Measurements from ENCODE around the gene SUSD3.

SUSD3 gene

GRCh38 chr9:93085676-93086075 lies 27.2 kb downstream of the SUSD3 start:
- no peak overlapping the region for H3K4me3 ChIP-seq (ENCODE audit: low read depth, low read length)
- DNase-seq (ENCODE audit: low read depth, low spot score), result no peak
- in situ Hi-C loops (cut with HindIII; ENCODE audit: low sequenced_read_pairs), result no loop called here
- no peak for TF ChIP-seq CTCF (IDR thresholded peaks at IDR 0.05; ENCODE audit: low read depth, low read length)

- DNase-seq (ENCODE audit: low read depth, low spot score), result no peak
- no peak for TF ChIP-seq CTCF (IDR thresholded peaks at IDR 0.05; ENCODE audit: low read depth, low read length)
- in situ Hi-C loops (cut with HindIII; ENCODE audit: low sequenced_read_pairs), result no loop called here
- no peak overlapping the region for H3K4me3 ChIP-seq (ENCODE audit: low read depth, low read length)
Measured at GRCh38 chr9:93086447-93087224, 28.1 kb downstream of the SUSD3 start.

GRCh38 chr9:93087971-93088655 lies 29.6 kb downstream of the SUSD3 start:
- H3K4me3 ChIP-seq (ENCODE audit: low read depth, low read length), result no peak overlapping the region
- no peak for TF ChIP-seq CTCF (IDR thresholded peaks at IDR 0.05; ENCODE audit: low read depth, low read length)
- DNase-seq (ENCODE audit: low read depth, low spot score), result no peak
- in situ Hi-C loops (cut with HindIII; ENCODE audit: low sequenced_read_pairs), result no loop called here

GRCh38 chr9:93088656-93089015 lies 30.1 kb downstream of the SUSD3 start:
- H3K4me3 ChIP-seq (ENCODE audit: low read depth, low read length), result no peak overlapping the region
- no peak for DNase-seq (ENCODE audit: low read depth, low spot score)
- TF ChIP-seq CTCF (IDR thresholded peaks at IDR 0.05; ENCODE audit: low read depth, low read length), result no peak
- in situ Hi-C loops (cut with HindIII; ENCODE audit: low sequenced_read_pairs), result no loop called here

- no peak overlapping the region for H3K4me3 ChIP-seq (ENCODE audit: low read depth, low read length)
- in situ Hi-C loops (cut with HindIII; ENCODE audit: low sequenced_read_pairs), result no loop called here
- no peak for DNase-seq (ENCODE audit: low read depth, low spot score)
- TF ChIP-seq CTCF (IDR thresholded peaks at IDR 0.05; ENCODE audit: low read depth, low read length), result no peak
Measured at GRCh38 chr9:93089024-93089423, 30.5 kb downstream of the SUSD3 start.

GRCh38 chr9:93089481-93089991 lies 31.0 kb downstream of the SUSD3 start:
- DNase-seq (ENCODE audit: low read depth, low spot score), result no peak
- no peak overlapping the region for H3K4me3 ChIP-seq (ENCODE audit: low read depth, low read length)
- in situ Hi-C loops (cut with HindIII; ENCODE audit: low sequenced_read_pairs), result no loop called here
- no peak for TF ChIP-seq CTCF (IDR thresholded peaks at IDR 0.05; ENCODE audit: low read depth, low read length)
